Kidney glomerular epithelial cell (primary cell): Measurements from ENCODE around the gene QRSL1.
"Not testable (repeated sequence)": the region's sequence is repeated elsewhere in the genome, so short reads cannot be mapped to it uniquely, and the experiment has no call there.

ENCODE experiments used
- DNase-seq: peaks from one replicate; lab custom pipeline; 2025; lab: John Stamatoyannopoulos, UW

Gene QRSL1

DNA sequence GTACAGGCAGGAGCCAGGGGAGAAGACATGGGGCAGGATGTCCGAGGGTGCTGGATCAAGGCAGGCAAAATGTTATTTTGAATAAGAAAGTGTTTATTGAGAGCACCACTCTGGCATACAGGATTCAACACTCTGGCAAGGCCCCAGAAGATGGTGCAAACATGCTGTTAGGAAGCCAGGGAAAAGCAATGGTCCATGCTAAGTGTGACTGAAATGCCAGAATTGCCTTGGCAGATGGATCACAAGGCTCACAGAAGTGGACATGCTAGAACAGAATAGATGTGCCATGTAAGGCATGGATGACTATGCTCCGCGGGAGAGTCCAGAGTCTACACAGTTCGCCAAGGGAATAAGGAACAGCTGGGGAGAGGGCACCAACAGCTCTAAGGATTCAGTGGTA, 54.6 kb downstream of the QRSL1 start:
- DNase-seq = no peak

DNA sequence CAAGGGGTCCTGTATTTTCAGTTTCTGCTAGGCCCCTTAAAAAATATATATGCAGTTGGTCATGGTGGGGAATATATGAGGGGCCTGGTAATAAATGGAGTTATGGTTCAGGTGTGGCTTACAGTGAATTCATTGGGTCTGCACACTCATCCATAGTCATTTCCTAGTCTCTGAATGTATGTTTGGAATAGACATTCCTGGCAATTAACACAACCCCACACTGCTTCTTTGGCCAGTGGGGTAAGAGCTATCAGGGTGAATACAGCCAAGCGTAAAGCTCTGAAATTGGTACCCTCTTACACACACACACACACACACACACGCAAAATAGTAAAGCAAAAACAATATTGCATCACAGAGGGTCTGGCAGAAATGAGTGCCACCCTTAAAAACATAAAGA, 56.5 kb downstream of the QRSL1 start:
- no peak for DNase-seq

- no peak for DNase-seq
Observed at GRCh38 chr6:106688177-106688951, 59.0 kb downstream of the QRSL1 start.

DNA sequence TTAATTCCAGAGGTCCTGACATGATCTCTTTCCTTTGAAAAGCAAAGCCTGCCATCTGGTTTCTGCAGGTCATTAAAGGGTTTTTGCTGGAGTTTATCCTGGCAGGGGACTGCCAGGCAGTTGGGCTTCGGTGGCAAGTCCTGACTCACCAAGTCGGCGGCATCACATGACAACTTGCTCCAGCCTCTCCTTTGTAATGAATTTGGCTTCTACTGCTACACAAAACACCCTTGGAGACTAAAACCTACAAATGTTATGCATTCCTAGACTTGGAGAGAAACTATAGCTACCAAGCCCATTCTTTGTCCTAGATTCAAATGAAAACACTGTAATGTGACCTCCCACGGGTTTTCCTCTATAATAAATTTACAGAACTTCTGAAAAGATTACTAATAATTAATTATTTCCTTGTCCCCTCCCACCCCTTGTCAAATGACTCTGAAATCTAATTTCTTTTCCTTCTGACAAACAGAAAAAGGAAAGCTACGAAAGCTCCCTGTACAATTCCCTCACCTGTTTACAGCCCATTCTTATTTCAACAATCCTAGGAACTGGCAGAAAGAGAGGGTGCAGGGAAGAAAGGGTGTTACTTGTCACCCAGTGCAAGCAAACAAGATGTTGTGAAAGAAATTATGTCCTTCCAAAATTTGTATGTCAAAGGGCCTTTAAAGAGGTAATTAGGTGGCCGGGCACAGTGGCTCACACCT, 62.9 kb downstream of the QRSL1 start:
- peak; percentile 76 for DNase-seq

GRCh38 chr6:106692819-106693208, 63.4 kb downstream of the QRSL1 start:
- DNase-seq = no peak

DNA sequence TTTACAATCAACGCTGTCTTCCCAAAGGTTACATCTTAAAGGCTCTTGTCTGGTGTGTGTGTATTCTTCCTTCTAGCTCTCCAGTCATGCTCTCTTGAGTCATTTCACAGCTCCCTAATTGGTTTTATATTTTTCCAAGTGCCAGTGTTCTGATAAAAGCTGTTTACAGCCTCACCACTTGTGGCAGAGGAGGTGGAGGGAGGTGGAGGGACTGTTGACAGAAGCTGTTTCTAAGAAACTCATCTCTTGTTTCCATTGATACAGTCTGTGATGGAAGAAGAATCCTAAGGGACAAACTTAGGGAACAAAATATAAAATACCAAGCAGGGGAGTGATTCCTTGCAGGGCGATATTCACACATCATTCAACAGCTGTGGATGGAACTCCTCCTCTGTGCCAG, 64.0 kb downstream of the QRSL1 start:
- peak; percentile 15 for DNase-seq

DNA sequence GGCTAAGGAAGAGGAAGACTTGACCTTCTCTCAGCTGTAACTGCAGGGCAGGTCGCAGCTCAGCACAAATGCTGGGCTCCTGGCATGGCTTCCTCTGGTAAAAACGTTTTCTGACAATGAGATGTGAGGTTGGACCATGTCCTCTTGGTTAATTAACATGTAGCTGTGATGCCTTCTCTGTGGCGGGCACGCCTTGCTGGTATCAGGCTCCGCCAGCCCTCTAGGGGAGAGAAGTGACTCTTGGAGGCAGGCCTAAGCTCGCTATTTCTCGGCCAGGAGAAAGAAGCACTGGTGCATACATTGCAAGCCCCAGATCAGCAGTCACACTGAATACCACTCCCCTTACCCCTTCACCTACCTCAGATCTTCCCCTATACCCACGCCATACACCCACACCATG, 65.0 kb downstream of the QRSL1 start:
- DNase-seq = no peak

DNA sequence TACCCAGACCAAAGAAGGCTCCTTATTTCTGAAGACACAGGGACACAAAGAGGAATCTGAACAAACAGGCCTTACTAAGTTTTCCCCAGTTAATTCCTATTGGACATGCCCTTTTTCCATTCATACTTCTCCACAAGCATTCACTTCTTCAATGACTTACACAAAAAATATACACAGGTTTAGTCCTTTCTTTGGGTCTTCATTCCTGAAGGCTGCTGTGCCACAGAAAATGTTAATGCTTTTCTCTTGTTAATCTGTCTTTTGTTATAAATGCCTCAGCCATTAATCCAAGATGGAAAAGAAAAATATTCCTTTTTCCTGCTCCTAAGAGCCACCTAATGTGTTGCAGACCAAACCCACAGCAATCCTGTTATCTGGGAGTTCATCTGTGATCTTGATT, 71.2 kb downstream of the QRSL1 start:
- DNase-seq = no peak

GRCh38 chr6:106701201-106701600, 71.8 kb downstream of the QRSL1 start:
- not testable (repeated sequence) for DNase-seq

GRCh38 chr6:106702046-106702445, 72.7 kb downstream of the QRSL1 start:
- DNase-seq = no peak

- DNase-seq = peak; percentile 6
Observed at GRCh38 chr6:106702451-106703110, 73.2 kb downstream of the QRSL1 start.

GRCh38 chr6:106704327-106704726, 74.9 kb downstream of the QRSL1 start:
- no peak for DNase-seq

- DNase-seq = no peak
Observed at GRCh38 chr6:106705156-106705555, 75.8 kb downstream of the QRSL1 start.

DNA sequence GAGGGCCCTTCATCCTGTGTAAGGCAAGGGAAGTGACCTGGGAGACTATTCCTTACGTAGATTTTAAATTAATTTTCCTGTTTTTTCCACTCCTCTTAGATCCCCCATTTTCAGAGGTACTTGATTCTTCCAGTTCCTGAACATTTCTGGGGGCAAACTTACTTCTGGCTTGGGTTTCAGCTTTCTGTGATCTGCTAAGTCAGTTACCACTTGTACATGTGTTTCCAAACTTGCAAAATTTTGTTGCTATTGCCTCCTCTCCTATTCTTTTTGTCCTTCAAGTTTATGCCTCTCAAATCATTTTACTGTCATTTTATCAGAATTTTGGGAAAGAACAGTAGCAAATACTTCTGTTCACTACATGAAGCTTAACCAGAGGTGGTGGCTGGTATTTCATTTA, 81.2 kb downstream of the QRSL1 start:
- no peak for DNase-seq

- no peak for DNase-seq
Observed at GRCh38 chr6:106714281-106714680, 84.9 kb downstream of the QRSL1 start.

GRCh38 chr6:106715922-106716321, 86.5 kb downstream of the QRSL1 start:
- DNase-seq = no peak

GRCh38 chr6:106716966-106717365, 87.6 kb downstream of the QRSL1 start:
- no peak for DNase-seq
